A549 treated with Mapracorat at 1 μM for 4 hours (cell line): ENCODE measurements around the gene CCNL1. TPM values are rescaled to one million over a fixed set of nuclear protein-coding genes. Genes with fewer than 3 reads are reported as not detected.

Experiments
- total RNA-seq: library from RNA; stranded (reverse); fragments of 200-300 nt; extraction: Qiagen RNA extraction; gene quantifications from 5 replicates; pipeline ENCODE4 v1.2.3, GENCODE V29; 2022

The CCNL1 gene
- total RNA-seq: 36.5 to 43.5 TPM (median 39.7 TPM) in 5 replicates

DNA sequence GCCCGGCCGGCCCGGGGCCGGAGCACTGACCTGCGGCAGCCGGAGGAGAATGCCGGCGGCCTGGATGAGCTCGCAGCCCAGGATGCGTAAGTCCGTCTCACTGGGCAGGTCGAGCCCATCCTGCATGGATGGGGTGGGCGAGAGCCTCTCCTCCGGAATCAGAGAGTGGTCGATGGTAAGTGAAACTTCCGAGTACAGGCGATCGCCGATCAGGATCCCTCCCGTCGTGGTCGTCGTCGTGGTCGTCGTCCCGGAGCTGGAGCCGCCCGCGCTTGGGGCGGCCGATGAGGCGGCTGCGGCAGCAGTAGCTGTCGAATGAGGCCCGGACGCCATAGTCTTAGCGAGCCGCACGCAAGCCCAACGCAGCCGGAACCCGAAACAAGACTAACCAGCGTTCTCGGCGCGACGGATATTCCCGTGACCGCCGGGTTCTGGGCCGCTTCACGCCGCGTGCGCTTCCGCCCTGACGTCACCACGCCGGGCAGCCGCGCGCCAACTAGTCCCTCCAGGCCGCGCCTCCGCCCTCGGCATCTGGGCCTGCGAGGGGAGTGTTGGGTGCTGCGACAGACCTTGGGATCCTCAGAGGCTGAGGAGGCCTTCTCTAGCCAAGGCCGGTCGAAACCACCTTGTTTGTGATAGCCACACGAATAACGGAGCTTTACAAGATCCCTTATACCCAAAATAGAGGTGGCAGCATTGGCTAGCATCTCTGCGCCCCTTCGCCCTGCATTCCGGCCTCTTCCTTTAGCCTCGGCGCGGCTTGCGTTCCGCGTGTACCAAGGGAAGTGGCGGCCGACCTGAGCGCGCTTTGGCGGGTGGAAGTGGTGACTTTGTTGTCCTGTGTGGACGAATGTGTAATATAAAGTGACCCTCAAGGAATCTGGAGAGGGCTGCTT lies at the start of gene CCNL1:
CCNL1 (minus strand) TSS at position 386 of the 896 bp plus-strand sequence; CDS start at position 333, 53 bp downstream.

